GM10266 (cell line): Measurements from ENCODE around the gene TLX2.

Experiments
- DNase-seq: peaks from one replicate; pipeline ENCODE4 v3.0.0; 2012; ENCODE audit errors: extremely low spot score
- TF ChIP-seq, protein P1 (sequence below): IDR thresholded peaks from 2 replicates; pipeline ENCODE4 v1.5.1; 2012; ENCODE audit warnings: mild to moderate bottlenecking, low read depth; ENCODE audit not compliant: control insufficient read depth, insufficient read depth; ENCODE audit errors: missing control alignments

TLX2 gene

GRCh38 chr2:74516650-74517049, 2.4 kb downstream of the TLX2 start:
- DNase-seq: no peak
- TF ChIP-seq, protein P1, sequence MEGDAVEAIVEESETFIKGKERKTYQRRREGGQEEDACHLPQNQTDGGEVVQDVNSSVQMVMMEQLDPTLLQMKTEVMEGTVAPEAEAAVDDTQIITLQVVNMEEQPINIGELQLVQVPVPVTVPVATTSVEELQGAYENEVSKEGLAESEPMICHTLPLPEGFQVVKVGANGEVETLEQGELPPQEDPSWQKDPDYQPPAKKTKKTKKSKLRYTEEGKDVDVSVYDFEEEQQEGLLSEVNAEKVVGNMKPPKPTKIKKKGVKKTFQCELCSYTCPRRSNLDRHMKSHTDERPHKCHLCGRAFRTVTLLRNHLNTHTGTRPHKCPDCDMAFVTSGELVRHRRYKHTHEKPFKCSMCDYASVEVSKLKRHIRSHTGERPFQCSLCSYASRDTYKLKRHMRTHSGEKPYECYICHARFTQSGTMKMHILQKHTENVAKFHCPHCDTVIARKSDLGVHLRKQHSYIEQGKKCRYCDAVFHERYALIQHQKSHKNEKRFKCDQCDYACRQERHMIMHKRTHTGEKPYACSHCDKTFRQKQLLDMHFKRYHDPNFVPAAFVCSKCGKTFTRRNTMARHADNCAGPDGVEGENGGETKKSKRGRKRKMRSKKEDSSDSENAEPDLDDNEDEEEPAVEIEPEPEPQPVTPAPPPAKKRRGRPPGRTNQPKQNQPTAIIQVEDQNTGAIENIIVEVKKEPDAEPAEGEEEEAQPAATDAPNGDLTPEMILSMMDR: no peak

- TF ChIP-seq, protein P1: no peak
- DNase-seq: no peak
Observed at GRCh38 chr2:74522516-74522915, 8.3 kb downstream of the TLX2 start.

DNA sequence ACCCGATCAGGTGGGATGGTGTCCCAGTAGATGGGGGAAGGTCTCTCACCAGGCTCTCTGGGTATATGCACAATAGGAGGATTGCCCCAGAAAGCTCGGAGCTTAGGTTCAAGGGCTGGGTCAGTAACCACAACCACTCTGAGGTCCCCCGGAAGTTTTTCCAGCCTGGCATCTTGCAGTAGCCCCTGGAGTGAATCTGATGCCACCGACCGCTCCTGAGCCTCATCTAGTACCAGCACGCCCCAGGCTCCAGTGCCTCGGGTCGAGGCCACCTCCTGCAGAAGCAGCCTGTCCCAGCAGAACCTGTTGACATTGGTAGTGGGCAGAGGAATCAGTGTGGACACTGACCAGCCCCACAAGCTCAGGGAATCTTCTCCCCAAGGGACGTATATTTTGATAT, 9.8 kb downstream of the TLX2 start:
- DNase-seq: no peak
- TF ChIP-seq, protein P1: no peak

- DNase-seq: no peak
- TF ChIP-seq, protein P1: no peak
Observed at GRCh38 chr2:74524955-74525716, 10.9 kb downstream of the TLX2 start.

DNA sequence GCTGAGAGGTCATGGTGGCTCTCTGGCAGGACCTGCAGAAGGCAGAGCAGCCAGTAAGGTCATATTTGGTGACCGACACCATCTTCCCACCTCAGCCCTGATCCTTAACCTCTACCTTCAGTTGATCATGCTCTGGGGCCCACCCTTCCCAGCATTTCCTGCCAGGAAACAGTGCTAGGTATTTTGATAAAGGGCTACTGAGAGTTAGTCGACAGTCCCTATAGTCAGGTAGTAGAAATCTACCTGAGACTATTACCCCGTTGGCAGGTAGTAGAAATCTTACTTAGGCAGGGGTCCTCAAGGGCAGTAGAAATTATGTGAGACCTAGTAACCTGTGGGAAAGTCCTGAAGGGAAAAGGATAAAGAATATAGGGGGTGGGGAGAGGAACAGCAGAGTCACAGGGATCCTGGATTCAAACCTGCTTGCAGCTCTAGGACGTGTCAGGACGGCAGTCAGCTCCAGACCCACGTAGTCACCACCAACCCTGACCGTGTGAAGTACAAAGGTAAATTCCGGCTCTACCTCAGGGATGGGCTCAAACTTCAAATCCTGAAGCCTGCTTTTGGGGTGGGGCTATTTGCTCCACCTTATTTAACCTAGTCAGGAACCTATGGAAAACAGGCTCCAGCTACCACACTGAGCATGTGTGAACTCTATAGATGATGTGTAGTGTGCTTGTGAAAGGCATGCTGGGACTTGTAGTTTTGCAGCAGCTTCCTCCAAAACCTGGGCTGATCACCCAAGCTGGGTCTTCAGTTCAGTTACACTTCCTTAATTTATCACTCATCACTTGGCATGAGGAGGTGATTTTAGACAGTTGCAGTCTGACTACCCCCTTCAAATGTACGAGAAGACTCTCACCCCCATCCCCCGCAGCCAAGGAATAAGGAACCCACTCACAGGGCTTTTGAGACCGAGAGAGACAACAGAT, 11.7 kb downstream of the TLX2 start, which contains the start of gene DQX1:
DQX1 (minus strand) TSS at position 515 of the 932 bp plus-strand sequence; CDS start at position 13, 502 bp downstream.
- TF ChIP-seq, protein P1: no peak
- DNase-seq: peak; percentile 69

DNA sequence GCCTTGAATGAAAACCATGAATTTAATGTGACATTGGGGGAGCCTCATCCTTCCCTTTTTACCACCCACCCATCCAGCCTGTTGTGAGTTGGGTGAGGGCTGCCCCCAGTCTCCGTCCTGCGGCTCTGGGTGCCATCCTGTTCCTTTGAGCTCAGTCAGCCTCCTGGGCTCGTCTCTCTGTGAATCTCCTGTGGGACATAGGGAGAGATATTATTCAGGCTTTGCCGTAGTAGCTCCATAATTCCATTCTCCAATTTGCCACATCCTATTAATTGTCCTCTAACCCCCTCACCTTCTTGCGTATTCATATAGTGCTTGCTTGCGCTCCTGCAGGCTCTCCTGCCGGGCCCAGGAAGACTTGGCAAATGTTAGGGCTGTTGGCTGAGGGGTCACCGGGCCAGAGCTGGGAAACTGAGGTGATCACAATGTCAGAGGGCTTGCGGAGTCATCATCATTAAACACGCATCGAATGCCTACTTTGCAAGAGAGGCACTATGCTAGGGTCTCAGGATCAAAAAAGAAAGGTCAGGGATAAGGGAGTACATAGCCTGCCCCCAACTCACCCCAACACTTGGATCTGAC, 12.5 kb downstream of the TLX2 start:
- TF ChIP-seq, protein P1: no peak
- no peak for DNase-seq
